CD8-positive, alpha-beta memory T cell (primary cell): ENCODE data around the gene COL6A2. TPM values are rescaled to one million over a fixed set of nuclear protein-coding genes. Genes with fewer than 3 reads are reported as not detected.
"Not testable (repeated sequence)": the region's sequence is repeated elsewhere in the genome, so short reads cannot be mapped to it uniquely, and the experiment has no call there.

ENCODE experiments used
- CTCF ChIA-PET: fragments of 350-600 bp; sonication (Branson Sonifier 250); formaldehyde crosslinking; loops from one replicate; lab custom pipeline; 2021; ENCODE audit warnings: antibody characterized with exemption; lab: Charles Lee
- POLR2A ChIA-PET: fragments of 350-600 bp; sonication (Branson Sonifier 250); formaldehyde crosslinking; loops from one replicate; lab custom pipeline; 2021; ENCODE audit warnings: antibody characterized with exemption; lab: Charles Lee
- DNase-seq, 5 donors: peaks; one replicate each; pipeline versions ENCODE4 v3.0.0 to v3.0.0-alpha.2; 2020 to 2022; ENCODE audit warnings: mixed read lengths in 1 of 5
- H3K27ac ChIP-seq: one replicate; pipeline ENCODE4 v1.7.0; 2013; ENCODE audit warnings: low read depth, mild to moderate bottlenecking, low read length, moderate library complexity
- H3K27me3 ChIP-seq: 2 replicates; pipeline ENCODE4 v1.7.0; 2013; ENCODE audit warnings: low read length, mild to moderate bottlenecking; ENCODE audit not compliant: insufficient read depth, poor library complexity, severe bottlenecking
- H3K36me3 ChIP-seq: 2 replicates; pipeline ENCODE4 v1.7.0; 2013; ENCODE audit warnings: mild to moderate bottlenecking, low read length, moderate library complexity; ENCODE audit not compliant: insufficient read depth
- H3K4me1 ChIP-seq: 2 replicates; pipeline ENCODE4 v1.7.0; 2013; ENCODE audit warnings: mild to moderate bottlenecking, low read length, moderate library complexity; ENCODE audit not compliant: insufficient read depth
- H3K4me3 ChIP-seq: 2 replicates; pipeline ENCODE4 v1.7.0; 2013; ENCODE audit warnings: mild to moderate bottlenecking, low read length
- H3K9me3 ChIP-seq: 2 replicates; pipeline ENCODE4 v1.7.0; 2013; ENCODE audit warnings: mild to moderate bottlenecking, low read length
- H3K27ac Mint-ChIP-seq, 8 donors: one replicate each; pipeline ENCODE4 v1.8.0; 2020 to 2021; ENCODE audit warnings: mixed read lengths in 8 of 8, mild to moderate bottlenecking in 6 of 8, inconsistent platforms in 3 of 8, moderate library complexity in 3 of 8
- H3K27me3 Mint-ChIP-seq, 2 donors: one replicate each; pipeline ENCODE4 v1.8.0; 2020 to 2021; ENCODE audit warnings: mixed read lengths in 2 of 2, mild to moderate bottlenecking in 1 of 2, moderate library complexity in 1 of 2
- H3K36me3 Mint-ChIP-seq, 3 donors: one replicate each; pipeline ENCODE4 v1.8.0; 2020 to 2021; ENCODE audit warnings: mixed read lengths in 3 of 3, inconsistent platforms in 1 of 3, mild to moderate bottlenecking in 1 of 3
- H3K4me1 Mint-ChIP-seq, 3 donors: one replicate each; pipeline ENCODE4 v1.8.0; 2020 to 2021; ENCODE audit warnings: mixed read lengths in 3 of 3, inconsistent platforms in 1 of 3, mild to moderate bottlenecking in 1 of 3
- H3K4me3 Mint-ChIP-seq, 7 donors: one replicate each; pipeline ENCODE4 v1.8.0; 2020 to 2021; ENCODE audit warnings: mixed read lengths in 7 of 7, mild to moderate bottlenecking in 6 of 7, moderate library complexity in 4 of 7, inconsistent platforms in 2 of 7
- H3K9me3 Mint-ChIP-seq, 5 donors: one replicate each; pipeline ENCODE4 v1.8.0; 2020 to 2022; ENCODE audit warnings: mixed read lengths in 5 of 5, mild to moderate bottlenecking in 3 of 5, moderate library complexity in 2 of 5, inconsistent platforms in 1 of 5
- polyA plus RNA-seq: library from polyadenylated mRNA; unstranded; fragments of 300-500 nt; fragmentation: Illumina TruSeq; gene quantifications from one replicate; pipeline ENCODE4 v1.2.3, GENCODE V29; 2021
- total RNA-seq, 2 experiments: library from RNA; stranded (reverse); gene quantifications; one replicate each; pipeline ENCODE4 v1.2.3, GENCODE V29; 2021

COL6A2 gene
- total and polyA plus RNA-seq, 3 experiments from 2014 or later = 17.4 to 25.1 (median 22.8) TPM

GRCh38 chr21:46067505-46068201, 30.3 kb upstream of the COL6A2 start:
- DNase-seq = peak in 1 of 5 donors; percentile 34
- no peaks in the 10 kb centered on the region for H3K9me3 ChIP-seq
- Mint-ChIP-seq H3K4me1 (peaks cover 0 to 9% (median 3%) of the 10 kb centered on the region in 3 donors), H3K9me3 (no peaks in the 10 kb centered on the region), H3K27ac (no peak overlapping the region), H3K4me3 (no peak overlapping the region), H3K36me3 (no peaks in the 10 kb centered on the region), H3K27me3 (peaks cover 9 to 41% of the 10 kb centered on the region in 2 donors)
- no peak overlapping the region for H3K4me3 ChIP-seq
- no peaks in the 10 kb centered on the region for H3K36me3 ChIP-seq
- H3K27ac ChIP-seq = no peak overlapping the region
- ChIA-PET CTCF (no interaction called here), POLR2A (no interaction called here)
- peaks cover 11% of the 10 kb centered on the region for H3K27me3 ChIP-seq
- H3K4me1 ChIP-seq = no peaks in the 10 kb centered on the region

- H3K4me1 ChIP-seq = no peaks in the 10 kb centered on the region
- peaks cover 0 to 9% (median 3%) of the 10 kb centered on the region in 3 donors for H3K4me1 Mint-ChIP-seq
- peaks cover 11% of the 10 kb centered on the region for H3K27me3 ChIP-seq
- peak in 1 of 5 donors; percentile 43 for DNase-seq
- H3K36me3 Mint-ChIP-seq = no peaks in the 10 kb centered on the region
- H3K4me3 Mint-ChIP-seq = no peak overlapping the region
- no peak overlapping the region for H3K4me3 ChIP-seq
- H3K27ac ChIP-seq = no peak overlapping the region
- ChIA-PET POLR2A (no interaction called here), CTCF (no interaction called here)
- no peaks in the 10 kb centered on the region for H3K36me3 ChIP-seq
- no peaks in the 10 kb centered on the region for H3K9me3 Mint-ChIP-seq
- no peaks in the 10 kb centered on the region for H3K9me3 ChIP-seq
- no peak overlapping the region for H3K27ac Mint-ChIP-seq
- H3K27me3 Mint-ChIP-seq = peaks cover 6 to 32% of the 10 kb centered on the region in 2 donors
These were observed 29.3 kb upstream of the COL6A2 start for GRCh38 chr21:46068516-46069079.

GRCh38 chr21:46069166-46069565, 28.7 kb upstream of the COL6A2 start:
- peaks cover 0 to 9% (median 3%) of the 10 kb centered on the region in 3 donors for H3K4me1 Mint-ChIP-seq

GRCh38 chr21:46069719-46070279, 28.1 kb upstream of the COL6A2 start:
- Histone ChIP-seq H3K4me3 (no peak overlapping the region), H3K36me3 (no peaks in the 10 kb centered on the region), H3K27ac (no peak overlapping the region), H3K9me3 (no peaks in the 10 kb centered on the region), H3K27me3 (peaks cover 11% of the 10 kb centered on the region), H3K4me1 (no peaks in the 10 kb centered on the region)
- ChIA-PET CTCF (no interaction called here), POLR2A (no interaction called here)
- Mint-ChIP-seq H3K36me3 (no peaks in the 10 kb centered on the region), H3K27me3 (peaks cover 8 to 25% of the 10 kb centered on the region in 2 donors), H3K4me3 (no peak overlapping the region), H3K4me1 (peaks cover 0 to 9% (median 3%) of the 10 kb centered on the region in 3 donors), H3K9me3 (no peaks in the 10 kb centered on the region), H3K27ac (no peak overlapping the region)
- peak in 1 of 5 donors; percentile 43 for DNase-seq

More at GRCh38 chr21:46069166-46069565, 28.7 kb upstream of the COL6A2 start:
- Mint-ChIP-seq H3K9me3 (no peaks in the 10 kb centered on the region), H3K27ac (no peak overlapping the region), H3K4me3 (no peak overlapping the region), H3K36me3 (no peaks in the 10 kb centered on the region), H3K27me3 (peaks cover 8 to 29% of the 10 kb centered on the region in 2 donors)
- ChIA-PET CTCF (no interaction called here), POLR2A (no interaction called here)
- no peaks in the 10 kb centered on the region for H3K36me3 ChIP-seq
- no peaks in the 10 kb centered on the region for H3K9me3 ChIP-seq
- peaks cover 11% of the 10 kb centered on the region for H3K27me3 ChIP-seq
- no peaks in the 10 kb centered on the region for H3K4me1 ChIP-seq
- H3K4me3 ChIP-seq = no peak overlapping the region
- H3K27ac ChIP-seq = no peak overlapping the region
- peak in 1 of 5 donors; percentile 16 for DNase-seq

GRCh38 chr21:46071082-46071481, 26.8 kb upstream of the COL6A2 start:
- Histone ChIP-seq H3K4me1 (no peaks in the 10 kb centered on the region), H3K9me3 (no peaks in the 10 kb centered on the region), H3K27ac (no peak overlapping the region), H3K36me3 (no peaks in the 10 kb centered on the region), H3K4me3 (no peak overlapping the region), H3K27me3 (peaks cover 4% of the 10 kb centered on the region)
- H3K27me3 Mint-ChIP-seq = peaks cover 4 to 14% of the 10 kb centered on the region in 2 donors
- H3K9me3 Mint-ChIP-seq = no peaks in the 10 kb centered on the region
- H3K36me3 Mint-ChIP-seq = no peaks in the 10 kb centered on the region
- POLR2A ChIA-PET = no interaction called here
- H3K4me3 Mint-ChIP-seq = no peak overlapping the region
- DNase-seq = peak in 1 of 5 donors; percentile 26
- no peak overlapping the region for H3K27ac Mint-ChIP-seq
- peaks cover 0 to 2% (median 0%) of the 10 kb centered on the region in 3 donors for H3K4me1 Mint-ChIP-seq
- CTCF ChIA-PET = no interaction called here

GRCh38 chr21:46076724-46077123, 21.2 kb upstream of the COL6A2 start:
- H3K27ac Mint-ChIP-seq, H3K4me1 Mint-ChIP-seq, H3K36me3 ChIP-seq, DNase-seq, H3K4me3 ChIP-seq, H3K27me3 ChIP-seq, H3K36me3 Mint-ChIP-seq, H3K4me3 Mint-ChIP-seq, H3K9me3 ChIP-seq, POLR2A ChIA-PET, H3K9me3 Mint-ChIP-seq, H3K4me1 ChIP-seq, CTCF ChIA-PET, H3K27ac ChIP-seq: not testable (repeated sequence)
- H3K27me3 Mint-ChIP-seq = peaks cover 7 to 13% of the 10 kb centered on the region in 2 donors

GRCh38 chr21:46077674-46078101, 20.2 kb upstream of the COL6A2 start:
- H3K36me3 ChIP-seq = no peaks in the 10 kb centered on the region
- no peaks in the 10 kb centered on the region for H3K4me1 Mint-ChIP-seq
- H3K4me3 ChIP-seq = no peak overlapping the region
- peaks cover 7 to 8% of the 10 kb centered on the region in 2 donors for H3K27me3 Mint-ChIP-seq
- no peaks in the 10 kb centered on the region for H3K9me3 ChIP-seq
- ChIA-PET CTCF (no interaction called here), POLR2A (no interaction called here)
- no peak overlapping the region for H3K27ac ChIP-seq
- H3K27me3 ChIP-seq = no peaks in the 10 kb centered on the region
- H3K4me1 ChIP-seq = no peaks in the 10 kb centered on the region
- peak in 1 of 5 donors; percentile 36 for DNase-seq
- peaks cover 0 to 2% (median 0%) of the 10 kb centered on the region in 5 donors for H3K9me3 Mint-ChIP-seq
- H3K36me3 Mint-ChIP-seq = no peaks in the 10 kb centered on the region
- H3K27ac Mint-ChIP-seq = peak overlapping the region in 1 of 8 donors; percentile 43
- no peak overlapping the region for H3K4me3 Mint-ChIP-seq

GRCh38 chr21:46078322-46078977, 19.5 kb upstream of the COL6A2 start:
- POLR2A ChIA-PET = no interaction called here
- CTCF ChIA-PET = no interaction called here
- Mint-ChIP-seq H3K9me3 (peaks cover 0 to 2% (median 0%) of the 10 kb centered on the region in 5 donors), H3K4me1 (no peaks in the 10 kb centered on the region), H3K27ac (peak overlapping the region in 1 of 8 donors; percentile 50), H3K27me3 (peaks cover 8% of the 10 kb centered on the region in 2 donors), H3K36me3 (no peaks in the 10 kb centered on the region), H3K4me3 (no peak overlapping the region)
- Histone ChIP-seq H3K27ac (no peak overlapping the region), H3K4me1 (no peaks in the 10 kb centered on the region), H3K27me3 (no peaks in the 10 kb centered on the region), H3K9me3 (no peaks in the 10 kb centered on the region), H3K36me3 (no peaks in the 10 kb centered on the region), H3K4me3 (no peak overlapping the region)
- peak in 1 of 5 donors; percentile 35 for DNase-seq
